AG04449 (cell line): ENCODE data around the gene SYCP3.

Experiments
- CTCF ChIA-PET: fragments of 350-600 bp; formaldehyde crosslinking; extraction: SDS; loops from one replicate; lab custom pipeline; 2021; ENCODE audit warnings: antibody characterized with exemption; lab: Yijun Ruan, JAX
- POLR2A ChIA-PET: fragments of 400-600, 350-600 bp; formaldehyde crosslinking; extraction: SDS; loops from one replicate; lab custom pipeline; 2020; ENCODE audit warnings: antibody characterized with exemption, inconsistent platforms; lab: Yijun Ruan, JAX
- DNase-seq: peaks from one replicate; pipeline ENCODE4 v3.0.0-alpha.2; 2010; ENCODE audit warnings: low read depth, low spot score
- H3K4me3 ChIP-seq: 2 replicates; pipeline ENCODE4 v1.5.1; 2011; ENCODE audit warnings: low read depth, mild to moderate bottlenecking, control low read depth, low read length
- CTCF ChIP-seq: IDR thresholded peaks from one replicate; pipeline ENCODE4 v1.5.1; 2011; ENCODE audit warnings: mild to moderate bottlenecking, moderate library complexity, low read length, control low read depth, inconsistent platforms; ENCODE audit not compliant: insufficient read depth; ENCODE audit errors: missing control alignments

SYCP3 gene

GRCh38 chr12:101738920-101739665 lies at the start of gene SYCP3:
SYCP3 (minus strand) TSS chr12:101739462; CDS start chr12:101737935, 1,527 bp downstream.
- ChIA-PET POLR2A (no interaction called here), CTCF (no interaction called here)
- TF ChIP-seq CTCF, result no peak
- no peak for DNase-seq
- no peak within 1 kb of the TSS for H3K4me3 ChIP-seq

DNA sequence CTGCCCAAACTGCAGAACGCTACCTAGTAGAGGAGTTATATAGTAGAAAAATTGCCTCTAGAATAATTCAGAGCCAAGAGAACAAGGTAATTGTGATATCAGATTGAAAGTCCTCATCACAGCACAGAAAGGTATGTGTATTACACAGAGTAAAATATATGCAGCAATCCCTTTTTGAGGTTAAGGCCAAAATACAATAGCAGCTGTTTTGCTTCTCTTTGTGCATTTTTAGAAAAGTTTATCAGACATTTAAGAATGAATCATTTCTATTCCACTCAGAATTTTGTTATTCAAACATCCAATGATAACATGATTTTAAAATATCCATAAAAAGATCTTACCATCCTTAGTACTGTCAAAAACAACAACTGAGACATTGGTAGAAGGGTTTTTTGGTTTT lies 46.4 kb upstream of the SYCP3 start:
- H3K4me3 ChIP-seq, result no peak overlapping the region
- CTCF ChIA-PET, result interaction anchor here (0.9 to 4.6 kb wide), 4 partner anchors 7 to 45 kb away, joined by 3 to 25 read pairs (median 7); partner anchors contain the start of gene GNPTAB
- no peak for DNase-seq
- POLR2A ChIA-PET, result no interaction called here
- TF ChIP-seq CTCF, result no peak

- ChIA-PET CTCF (interaction anchor here (1.8 to 4.6 kb wide), 4 partner anchors 9 to 55 kb away, joined by 10 to 25 read pairs (median 10); partner anchors contain the start of gene GNPTAB), POLR2A (no interaction called here)
- no peak for TF ChIP-seq CTCF
- DNase-seq, result no peak
- H3K4me3 ChIP-seq, result no peak overlapping the region
Observed at GRCh38 chr12:101784376-101784775, 45.1 kb upstream of the SYCP3 start.

DNA sequence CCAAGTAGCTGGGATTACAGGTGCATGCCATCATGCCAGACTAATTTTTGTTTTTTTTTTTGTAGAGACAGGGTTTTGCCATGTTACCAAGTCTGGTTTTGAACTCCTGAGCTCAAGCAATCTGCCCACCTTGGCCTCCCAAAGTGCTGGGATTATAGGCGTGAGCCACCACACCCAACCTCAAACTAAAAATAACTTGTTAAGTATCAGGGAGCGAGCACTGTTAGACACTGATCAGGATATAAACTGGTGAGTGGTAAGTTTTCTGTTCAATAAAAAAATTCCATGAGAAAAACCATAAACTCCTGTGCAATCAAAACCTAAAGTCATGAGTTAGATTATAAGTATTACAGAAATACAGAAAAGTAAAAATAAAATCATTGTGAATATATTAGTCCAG lies 44.6 kb upstream of the SYCP3 start:
- TF ChIP-seq CTCF, result no peak
- POLR2A ChIA-PET, result no interaction called here
- no peak for DNase-seq
- CTCF ChIA-PET, result interaction anchor here (1.8 to 4.6 kb wide), 4 partner anchors 9 to 56 kb away, joined by 10 to 25 read pairs (median 10); partner anchors contain the start of gene GNPTAB
- H3K4me3 ChIP-seq, result no peak overlapping the region

GRCh38 chr12:101783150-101783549 lies 43.9 kb upstream of the SYCP3 start:
- POLR2A ChIA-PET, result no interaction called here
- CTCF ChIA-PET, result interaction anchor here (1.8 to 4.6 kb wide), 3 partner anchors 10 to 56 kb away, joined by 10 to 25 read pairs (median 11); partner anchors contain the start of gene GNPTAB
- no peak for TF ChIP-seq CTCF
- no peak overlapping the region for H3K4me3 ChIP-seq
- DNase-seq, result no peak

DNA sequence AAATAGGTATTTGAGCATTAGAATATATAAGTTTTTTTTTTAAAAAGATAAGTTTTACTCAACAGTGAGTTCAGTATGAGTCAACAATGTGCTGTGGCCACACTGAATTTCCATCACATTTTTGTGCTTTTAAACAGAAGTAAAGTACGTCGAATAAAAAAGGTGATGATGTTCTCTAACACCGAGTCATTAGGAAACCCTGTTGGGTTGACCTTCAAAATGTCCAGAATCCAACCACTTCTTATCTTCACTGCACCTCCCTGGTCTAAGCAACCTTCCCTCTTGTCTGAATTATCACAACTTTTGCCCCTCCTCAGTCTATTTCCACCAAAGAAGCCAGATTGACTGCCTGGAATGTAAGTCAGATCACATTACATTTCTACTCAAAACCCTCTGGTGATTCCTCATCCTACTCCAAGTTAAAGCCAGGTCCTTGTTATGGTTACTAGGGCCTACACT lies 43.0 kb upstream of the SYCP3 start:
- ChIA-PET CTCF (interaction anchor here (1.0 to 1.3 kb wide), 3 partner anchors 9 to 14 kb away, joined by 3 to 6 read pairs (median 5); no protein-coding TSS in a partner anchor), POLR2A (no interaction called here)
- no peak overlapping the region for H3K4me3 ChIP-seq
- DNase-seq, result peak; percentile 17
- no peak for TF ChIP-seq CTCF
